Measurements from ENCODE around the gene HADHB. TPM values are rescaled to one million over a fixed set of nuclear protein-coding genes. Genes with fewer than 3 reads are reported as not detected.

Gene HADHB
- total and polyA plus RNA-seq, 2 of the 13 experiments (the other 11 are each of a cell fraction or from before 2014, with no cell fraction given): 112 to 238 TPM

GRCh38 chr2:26245231-26245732 is 543 bp downstream of the HADHB start:
- DNase-seq (ENCODE audit: low spot score) (peak; percentile 44), ATAC-seq (peak; percentile 57), FAIRE-seq (no peak)
- BruUV-seq (replicated peaks): TSS peak; percentile 73
- intact Hi-C loops (cut with micrococcal nuclease; ENCODE audit: unreplicated experiment): loop anchor here (2.0 kb wide), 1 partner anchor 30 kb away; no protein-coding TSS in a partner anchor
- H3K9ac ChIP-seq (ENCODE audit: insufficient read depth, low read depth, low read length): peak overlapping the region; percentile 90
- H3K4me3 ChIP-seq (replicated peaks in 1 of 3; ENCODE audit: insufficient read depth in 1 of 3, low read depth in 2 of 3, low read length in 3 of 3): peak overlapping the region; percentile 62 to 96 (median 94)
- H3K27me3 ChIP-seq (ENCODE audit: control insufficient read depth in 1 of 2, insufficient read depth in 2 of 2, low read length in 2 of 2): peaks cover 0 to 7% of the 10 kb centered on the region in 2 experiments; a peak in 2 of 5 replicates
- WGBS (ENCODE audit: low lambda C conversion rate): 0% methylated on average over 21 of the region's 21 CpGs
- H3K9me3 ChIP-seq (ENCODE audit: low read length): no peaks in the 10 kb centered on the region
- H3K36me3 ChIP-seq (replicated peaks in 1 of 2; ENCODE audit: control insufficient read depth in 1 of 2, insufficient read depth in 2 of 2, low read length in 2 of 2): no peaks in the 10 kb centered on the region
- peaks cover 93% of the 10 kb centered on the region for H3K79me2 ChIP-seq (ENCODE audit: insufficient read depth, low read length)
- in situ Hi-C loops (cut with HindIII; ENCODE audit: extremely low pct_ligation_motif_present, low pct_unique_long_range_greater_than_20kb): no loop called here
- CTCF ChIA-PET (ENCODE audit: low intra/inter-chr PET ratio, low total read pairs): no interaction called here
- H4K20me1 ChIP-seq (ENCODE audit: insufficient read depth, low read length): peaks cover 6% of the 10 kb centered on the region
- peak overlapping the region; percentile 64 for H2AFZ ChIP-seq (ENCODE audit: low read length)
- POLR2A ChIA-PET: interaction anchor here (0.6 to 5.2 kb wide), 17 partner anchors 9 to 367 kb away, joined by 3 to 38 read pairs (median 3); partner anchors contain the start of genes ADGRF3, ASXL2 and SELENOI
- H3K4me1 ChIP-seq (ENCODE audit: insufficient read depth, low read length): peaks cover 52% of the 10 kb centered on the region
- peak overlapping the region; percentile 91 for H3K27ac ChIP-seq (ENCODE audit: extremely low read length, insufficient read depth, low read length)
- peak overlapping the region; percentile 80 for H3K4me2 ChIP-seq (ENCODE audit: low read depth, low read length)
- TF ChIP-seq ZIK1 (CRISPR knock-in tag; IDR thresholded peaks at IDR 0.05; ENCODE audit: borderline replicate concordance, low read depth) (no peak), FUBP1 (CRISPR knock-in tag; IDR thresholded peaks at IDR 0.05; ENCODE audit: borderline replicate concordance) (no peak), ZNF878 (CRISPR knock-in tag; IDR thresholded peaks at IDR 0.05) (0 out of 2 replicates have a peak, but pooled peaks have one; percentile 15), ZBTB39 (CRISPR knock-in tag; IDR thresholded peaks at IDR 0.05) (no peak), AFF4 (CRISPR knock-in tag; IDR thresholded peaks at IDR 0.05) (no peak), HINFP (CRISPR knock-in tag; IDR thresholded peaks at IDR 0.05; ENCODE audit: low read depth) (no peak), SETDB1 (CRISPR knock-in tag; IDR thresholded peaks at IDR 0.05; ENCODE audit: borderline replicate concordance) (no peak), SP140L (CRISPR knock-in tag; IDR thresholded peaks at IDR 0.05; ENCODE audit: borderline replicate concordance) (no peak), ZFP1 (CRISPR knock-in tag; IDR thresholded peaks at IDR 0.05) (no peak), ZNF343 (CRISPR knock-in tag; IDR thresholded peaks at IDR 0.05) (no peak), SIN3A (IDR thresholded peaks at IDR 0.05; ENCODE audit: borderline replicate concordance, low read depth, low read length) (peak; percentile 10; the same call in 1 of the 2 replicates), SNRNP70 (IDR thresholded peaks at IDR 0.05; ENCODE audit: low read depth, low read length) (no peak)
- TF ChIP-seq, protein P1, sequence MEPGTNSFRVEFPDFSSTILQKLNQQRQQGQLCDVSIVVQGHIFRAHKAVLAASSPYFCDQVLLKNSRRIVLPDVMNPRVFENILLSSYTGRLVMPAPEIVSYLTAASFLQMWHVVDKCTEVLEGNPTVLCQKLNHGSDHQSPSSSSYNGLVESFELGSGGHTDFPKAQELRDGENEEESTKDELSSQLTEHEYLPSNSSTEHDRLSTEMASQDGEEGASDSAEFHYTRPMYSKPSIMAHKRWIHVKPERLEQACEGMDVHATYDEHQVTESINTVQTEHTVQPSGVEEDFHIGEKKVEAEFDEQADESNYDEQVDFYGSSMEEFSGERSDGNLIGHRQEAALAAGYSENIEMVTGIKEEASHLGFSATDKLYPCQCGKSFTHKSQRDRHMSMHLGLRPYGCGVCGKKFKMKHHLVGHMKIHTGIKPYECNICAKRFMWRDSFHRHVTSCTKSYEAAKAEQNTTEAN (CRISPR knock-in tag; conservative IDR thresholded peaks at IDR 0.05): no peak
